Tibial nerve (tissue), 4 donors: ENCODE measurements around the gene RPLP1. TPM values are rescaled to one million over a fixed set of nuclear protein-coding genes. Genes with fewer than 3 reads are reported as not detected.

Experiments used
- DNase-seq, 2 donors: peaks; one replicate each; pipeline ENCODE4 v3.0.0-alpha.2; 2019; ENCODE audit warnings: low spot score in 2 of 2
- H3K27ac ChIP-seq, 4 donors: fragments of 200-600 bp; sonication (generic) in 3 of 4; one replicate each; pipeline ENCODE4 v1.5.1; 2017 to 2019; ENCODE audit warnings: mild to moderate bottlenecking in 1 of 4
- H3K27me3 ChIP-seq, 2 donors: fragments of 200-600 bp; sonication (generic) in 1 of 2; one replicate each; pipeline versions ENCODE4 v1.5.1 to v1.6.0; 2017 to 2019
- H3K36me3 ChIP-seq, 3 donors: fragments of 200-600 bp; sonication (generic); one replicate each; pipeline ENCODE4 v1.5.1; 2018 to 2019
- H3K4me1 ChIP-seq, 4 donors: fragments of 200-600 bp; sonication (generic) in 3 of 4; one replicate each; pipeline ENCODE4 v1.5.1; 2017 to 2019
- H3K4me3 ChIP-seq, 4 donors: fragments of 200-600 bp; sonication (generic) in 3 of 4; one replicate each; pipeline ENCODE4 v1.5.1; 2017 to 2019; ENCODE audit warnings: mild to moderate bottlenecking in 1 of 4, moderate library complexity in 1 of 4
- H3K9me3 ChIP-seq, 4 donors: fragments of 200-600 bp; sonication (generic) in 3 of 4; one replicate each; pipeline ENCODE4 v1.5.1; 2017 to 2019
- EP300 ChIP-seq, 2 donors: sonication (generic); formaldehyde crosslinking; IDR thresholded peaks; one replicate each; pipeline ENCODE4 v1.6.1; 2017; ENCODE audit warnings: antibody characterized with exemption in 2 of 2, mild to moderate bottlenecking in 1 of 2
- POLR2A ChIP-seq, 2 donors: fragments of 450-650 bp; IDR thresholded peaks; one replicate each; pipeline ENCODE4 v1.6.1; 2017; ENCODE audit warnings: antibody characterized with exemption in 2 of 2, mild to moderate bottlenecking in 2 of 2, moderate library complexity in 2 of 2
- WGBS, 2 donors: methylation state at CpG; one replicate each; pipeline ENCODE4 v1.1.5; 2018; 5-methylcytosine and 5-hydroxymethylcytosine counted together
- total RNA-seq, 4 donors: library from RNA; depleted of rRNA; stranded (reverse); fragments of >200 nt; gene quantifications; one replicate each; pipeline ENCODE4 v1.1.0, GENCODE V29; 2016
- TF ChIP-seq, protein P1 (sequence below), 5 experiments: fragments of 200-600 bp in 3 of 5; fragments of 450-650 bp in 2 of 5; sonication (generic) in 3 of 5; IDR thresholded peaks; one replicate each; pipeline ENCODE4 v1.5.1; 2016 to 2019; ENCODE audit warnings: antibody characterized with exemption in 5 of 5, mild to moderate bottlenecking in 3 of 5, moderate library complexity in 2 of 5

The RPLP1 gene
- total RNA-seq, 4 donors from 2014 or later = 435 to 693 (median 620) TPM

DNA sequence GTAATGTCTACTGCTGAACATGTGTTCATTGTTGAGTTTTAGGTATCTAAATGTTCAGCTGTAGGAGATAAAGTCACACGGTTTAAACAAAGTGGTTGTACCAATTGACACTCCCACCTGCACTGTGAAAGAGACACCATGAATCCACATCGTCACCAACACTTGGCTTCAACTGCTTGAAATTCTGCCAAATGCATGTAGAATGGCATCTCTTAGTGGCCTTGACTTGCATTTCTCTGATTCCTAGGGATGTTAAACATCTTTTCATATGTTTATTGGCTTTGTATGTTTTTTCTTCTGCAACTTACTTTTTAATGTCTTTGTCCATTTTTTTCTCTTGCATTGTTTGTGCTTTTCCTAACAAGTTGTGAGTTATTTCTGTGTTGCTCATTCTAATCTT is 43.4 kb downstream of the RPLP1 start:
- no peaks in the 10 kb centered on the region for H3K27me3 ChIP-seq
- no peak overlapping the region for H3K4me3 ChIP-seq
- 59 to 62% methylated on average over 2 of the region's 2 CpGs for WGBS, 2 donors
- peaks cover 0 to 9% (median 0%) of the 10 kb centered on the region in 4 donors for H3K9me3 ChIP-seq
- DNase-seq = no peak
- no peaks in the 10 kb centered on the region for H3K36me3 ChIP-seq
- peaks cover 0 to 35% (median 2%) of the 10 kb centered on the region in 4 donors for H3K4me1 ChIP-seq
- no peak overlapping the region for H3K27ac ChIP-seq
- TF ChIP-seq, protein P1, sequence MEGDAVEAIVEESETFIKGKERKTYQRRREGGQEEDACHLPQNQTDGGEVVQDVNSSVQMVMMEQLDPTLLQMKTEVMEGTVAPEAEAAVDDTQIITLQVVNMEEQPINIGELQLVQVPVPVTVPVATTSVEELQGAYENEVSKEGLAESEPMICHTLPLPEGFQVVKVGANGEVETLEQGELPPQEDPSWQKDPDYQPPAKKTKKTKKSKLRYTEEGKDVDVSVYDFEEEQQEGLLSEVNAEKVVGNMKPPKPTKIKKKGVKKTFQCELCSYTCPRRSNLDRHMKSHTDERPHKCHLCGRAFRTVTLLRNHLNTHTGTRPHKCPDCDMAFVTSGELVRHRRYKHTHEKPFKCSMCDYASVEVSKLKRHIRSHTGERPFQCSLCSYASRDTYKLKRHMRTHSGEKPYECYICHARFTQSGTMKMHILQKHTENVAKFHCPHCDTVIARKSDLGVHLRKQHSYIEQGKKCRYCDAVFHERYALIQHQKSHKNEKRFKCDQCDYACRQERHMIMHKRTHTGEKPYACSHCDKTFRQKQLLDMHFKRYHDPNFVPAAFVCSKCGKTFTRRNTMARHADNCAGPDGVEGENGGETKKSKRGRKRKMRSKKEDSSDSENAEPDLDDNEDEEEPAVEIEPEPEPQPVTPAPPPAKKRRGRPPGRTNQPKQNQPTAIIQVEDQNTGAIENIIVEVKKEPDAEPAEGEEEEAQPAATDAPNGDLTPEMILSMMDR (IDR thresholded peaks at IDR 0.05) = no peak
- TF ChIP-seq POLR2A (IDR thresholded peaks at IDR 0.05) (no peak), EP300 (IDR thresholded peaks at IDR 0.05) (no peak)

DNA sequence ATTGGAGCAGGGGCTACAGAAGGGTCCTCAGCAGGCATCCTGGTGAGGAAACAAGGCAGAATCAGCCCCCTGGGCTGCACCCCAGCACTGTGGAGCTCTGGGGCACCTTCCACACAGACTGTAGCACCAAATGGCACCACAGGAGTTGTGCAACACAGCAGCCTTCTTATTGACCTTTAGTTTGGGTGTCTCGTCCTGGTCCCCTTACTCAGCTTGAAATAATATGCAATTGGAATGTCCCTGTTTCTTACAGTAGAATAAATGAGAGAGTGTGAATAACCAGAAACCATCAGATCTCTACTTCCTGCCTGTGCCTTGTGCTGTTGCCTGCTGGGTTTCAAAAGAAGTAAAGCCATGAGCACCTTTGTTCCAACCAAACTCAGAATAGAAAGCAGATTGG is 44.5 kb downstream of the RPLP1 start:
- Histone ChIP-seq H3K4me1 (peaks cover 0 to 29% (median 0%) of the 10 kb centered on the region in 4 donors), H3K27ac (no peak overlapping the region), H3K4me3 (no peak overlapping the region), H3K27me3 (no peaks in the 10 kb centered on the region), H3K9me3 (no peaks in the 10 kb centered on the region), H3K36me3 (no peaks in the 10 kb centered on the region)
- TF ChIP-seq, protein P1 (IDR thresholded peaks at IDR 0.05) = no peak
- no peak for TF ChIP-seq EP300 (IDR thresholded peaks at IDR 0.05)
- TF ChIP-seq POLR2A (IDR thresholded peaks at IDR 0.05) = no peak
- DNase-seq = no peak
- 69 to 80% methylated on average over 1 of the region's 1 CpG for WGBS, 2 donors

DNA sequence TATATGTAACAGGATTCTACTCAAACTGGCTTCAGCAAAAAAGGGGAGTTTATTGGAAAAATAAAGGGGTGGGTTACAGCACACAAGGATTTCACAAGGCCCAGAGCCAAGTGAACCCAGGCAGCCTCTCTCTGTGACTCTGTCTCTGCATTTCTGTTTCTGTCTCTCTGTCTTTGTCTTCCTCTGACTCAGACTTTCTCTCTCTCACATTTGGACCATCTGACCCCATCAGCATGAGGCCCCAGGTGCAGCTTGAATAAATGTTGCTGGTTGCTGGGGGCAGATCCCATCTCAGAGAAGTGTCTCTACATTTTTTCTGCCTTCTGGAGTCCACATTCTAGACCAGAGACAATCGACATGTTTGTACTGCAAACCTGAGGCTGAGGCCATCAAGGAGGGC is 45.0 kb downstream of the RPLP1 start:
- H3K36me3 ChIP-seq = no peaks in the 10 kb centered on the region
- WGBS, 2 donors = 68 to 79% methylated on average over 1 of the region's 1 CpG
- no peak for DNase-seq
- H3K9me3 ChIP-seq = no peaks in the 10 kb centered on the region
- peaks cover 0 to 29% (median 0%) of the 10 kb centered on the region in 4 donors for H3K4me1 ChIP-seq
- no peak overlapping the region for H3K27ac ChIP-seq
- no peak for TF ChIP-seq EP300 (IDR thresholded peaks at IDR 0.05)
- no peak for TF ChIP-seq POLR2A (IDR thresholded peaks at IDR 0.05)
- H3K4me3 ChIP-seq = no peak overlapping the region
- H3K27me3 ChIP-seq = no peaks in the 10 kb centered on the region

DNA sequence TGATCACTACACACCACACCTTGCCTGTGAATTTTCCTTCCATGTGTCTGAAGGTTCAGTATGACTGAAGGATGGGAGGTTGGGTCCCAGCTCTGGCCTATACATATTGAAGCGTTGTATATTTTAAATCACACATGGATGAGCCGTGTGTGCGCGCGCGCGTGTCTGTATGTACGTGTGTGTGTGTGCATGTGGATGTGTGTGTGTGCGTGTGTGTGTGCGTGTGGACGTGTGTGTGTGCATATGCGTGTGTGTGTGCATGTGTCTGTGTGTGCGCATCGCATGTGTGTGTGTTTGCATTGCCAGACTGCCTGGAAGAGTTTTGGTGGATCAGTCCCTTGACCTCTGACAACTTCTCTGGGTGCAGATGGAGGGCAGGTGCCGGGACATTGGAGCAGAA is 45.7 kb downstream of the RPLP1 start:
- Histone ChIP-seq H3K9me3 (no peaks in the 10 kb centered on the region), H3K36me3 (no peaks in the 10 kb centered on the region), H3K27me3 (no peaks in the 10 kb centered on the region), H3K4me3 (no peak overlapping the region), H3K4me1 (peaks cover 0 to 29% (median 0%) of the 10 kb centered on the region in 4 donors), H3K27ac (no peak overlapping the region)
- 88% methylated on average over 15 of the region's 15 CpGs for WGBS, 2 donors
- TF ChIP-seq POLR2A (IDR thresholded peaks at IDR 0.05) = no peak
- no peak for TF ChIP-seq EP300 (IDR thresholded peaks at IDR 0.05)
- TF ChIP-seq, protein P1 (IDR thresholded peaks at IDR 0.05) = no peak
- no peak for DNase-seq

DNA sequence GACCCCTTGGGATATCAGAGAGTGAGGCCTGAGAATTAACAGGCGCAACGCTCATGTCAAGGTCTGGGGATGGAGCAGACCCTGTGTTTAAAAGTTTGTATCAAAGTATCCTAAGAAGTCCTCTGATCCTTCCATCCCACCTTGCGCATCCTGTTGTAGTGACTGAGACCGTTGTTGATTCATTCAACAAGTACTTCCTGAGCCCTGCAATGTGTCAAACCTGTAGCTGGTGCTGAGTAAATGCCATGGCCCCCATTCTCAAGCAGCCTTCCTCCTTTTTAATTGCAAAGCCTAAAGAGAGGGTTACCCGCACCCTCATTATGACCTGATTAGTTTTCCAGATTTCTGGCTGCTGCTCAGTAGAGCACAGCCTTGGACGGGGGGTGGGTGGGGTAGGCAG is 46.4 kb downstream of the RPLP1 start:
- no peak overlapping the region for H3K4me3 ChIP-seq
- no peak overlapping the region for H3K27ac ChIP-seq
- WGBS, 2 donors = 80 to 93% methylated on average over 6 of the region's 6 CpGs
- TF ChIP-seq POLR2A (IDR thresholded peaks at IDR 0.05) (no peak), EP300 (IDR thresholded peaks at IDR 0.05) (no peak)
- TF ChIP-seq, protein P1 (IDR thresholded peaks at IDR 0.05) = no peak
- H3K4me1 ChIP-seq = peaks cover 0 to 29% (median 0%) of the 10 kb centered on the region in 4 donors
- no peaks in the 10 kb centered on the region for H3K36me3 ChIP-seq
- H3K9me3 ChIP-seq = no peaks in the 10 kb centered on the region
- H3K27me3 ChIP-seq = no peaks in the 10 kb centered on the region
- DNase-seq = no peak
